OCI-LY3 (cell line): ENCODE results near the gene CASK.

Source experiments
- H2AFZ ChIP-seq: fragments of 200-600, 300-600 bp; shearing (Covaris generic); 2 replicates; pipeline ENCODE4 v1.6.0; 2014; ENCODE audit warnings: antibody characterized with exemption, low read depth, low read length
- H3K27ac ChIP-seq: fragments of 200-600, 300-600 bp; sonication (generic); 2 replicates; pipeline ENCODE4 v1.5.1; 2014; ENCODE audit warnings: mild to moderate bottlenecking, low read length, moderate library complexity, mixed read lengths
- H3K27me3 ChIP-seq: fragments of 200-600, 300-600 bp; sonication (generic); 2 replicates; pipeline ENCODE4 v1.6.1; 2014; ENCODE audit warnings: low read depth, low read length, mixed read lengths
- H3K36me3 ChIP-seq: fragments of 200-600, 300-600 bp; sonication (generic); replicated peaks from 2 replicates; pipeline ENCODE3; 2014; ENCODE audit warnings: low read depth, low read length, mixed read lengths
- H3K4me1 ChIP-seq: fragments of 300-600, 200-600 bp; sonication (generic); 2 replicates; pipeline ENCODE4 v1.6.1; 2014; ENCODE audit warnings: low read length, mixed read lengths
- H3K4me2 ChIP-seq: fragments of 200-600, 300-600 bp; sonication (generic); 2 replicates; pipeline ENCODE4 v1.6.1; 2014; ENCODE audit warnings: low read length, mixed read lengths
- H3K4me3 ChIP-seq: fragments of 300-600, 200-600 bp; sonication (generic); 2 replicates; pipeline ENCODE4 v1.5.1; 2014; ENCODE audit warnings: antibody characterized with exemption, mild to moderate bottlenecking, low read length, moderate library complexity
- H3K79me2 ChIP-seq: fragments of 300-600, 200-600 bp; shearing (Covaris generic); 2 replicates; pipeline ENCODE4 v1.6.1; 2014; ENCODE audit warnings: mild to moderate bottlenecking, low read length, mixed read lengths
- H3K9ac ChIP-seq: fragments of 300-600, 200-600 bp; shearing (Covaris generic); 2 replicates; pipeline ENCODE4 v1.6.0; 2014; ENCODE audit warnings: mild to moderate bottlenecking, low read length, moderate library complexity
- H3K9me3 ChIP-seq: fragments of 200-600, 300-600 bp; shearing (Covaris generic); 2 replicates; pipeline ENCODE4 v1.6.1; 2014; ENCODE audit warnings: low read length, mixed read lengths; ENCODE audit not compliant: insufficient read depth
- H4K20me1 ChIP-seq: fragments of 200-600, 300-600 bp; sonication (generic); 2 replicates; pipeline ENCODE4 v1.6.1; 2016; ENCODE audit warnings: low read length, mixed read lengths; ENCODE audit not compliant: insufficient read depth
- EZH2phosphoT487 ChIP-seq: fragments of 200-600 bp; shearing (Covaris generic); IDR thresholded peaks from 2 replicates; pipeline ENCODE4 v1.6.1; 2018; ENCODE audit warnings: antibody characterized with exemption, mixed run types, low read depth
- TF ChIP-seq, protein P1 (sequence below): fragments of 200-600, 300-600 bp; sonication (generic); IDR thresholded peaks from 2 replicates; pipeline ENCODE4 v1.5.1; 2014; ENCODE audit warnings: antibody characterized with exemption, low read length, low read depth

The CASK gene

GRCh38 chrX:41779030-41779564, 144.3 kb downstream of the CASK start:
- Histone ChIP-seq H3K27me3 (no peaks in the 10 kb centered on the region), H3K27ac (no peak overlapping the region), H3K9ac (no peak overlapping the region), H2AFZ (no peak overlapping the region), H3K79me2 (no peaks in the 10 kb centered on the region; the same call in 1 of the 2 replicates), H3K9me3 (no peaks in the 10 kb centered on the region), H3K4me1 (peaks cover 17% of the 10 kb centered on the region), H4K20me1 (no peaks in the 10 kb centered on the region), H3K4me2 (no peak overlapping the region), H3K4me3 (no peak overlapping the region), H3K36me3 (no peaks in the 10 kb centered on the region)
- TF ChIP-seq EZH2phosphoT487: no peak
- TF ChIP-seq, protein P1, sequence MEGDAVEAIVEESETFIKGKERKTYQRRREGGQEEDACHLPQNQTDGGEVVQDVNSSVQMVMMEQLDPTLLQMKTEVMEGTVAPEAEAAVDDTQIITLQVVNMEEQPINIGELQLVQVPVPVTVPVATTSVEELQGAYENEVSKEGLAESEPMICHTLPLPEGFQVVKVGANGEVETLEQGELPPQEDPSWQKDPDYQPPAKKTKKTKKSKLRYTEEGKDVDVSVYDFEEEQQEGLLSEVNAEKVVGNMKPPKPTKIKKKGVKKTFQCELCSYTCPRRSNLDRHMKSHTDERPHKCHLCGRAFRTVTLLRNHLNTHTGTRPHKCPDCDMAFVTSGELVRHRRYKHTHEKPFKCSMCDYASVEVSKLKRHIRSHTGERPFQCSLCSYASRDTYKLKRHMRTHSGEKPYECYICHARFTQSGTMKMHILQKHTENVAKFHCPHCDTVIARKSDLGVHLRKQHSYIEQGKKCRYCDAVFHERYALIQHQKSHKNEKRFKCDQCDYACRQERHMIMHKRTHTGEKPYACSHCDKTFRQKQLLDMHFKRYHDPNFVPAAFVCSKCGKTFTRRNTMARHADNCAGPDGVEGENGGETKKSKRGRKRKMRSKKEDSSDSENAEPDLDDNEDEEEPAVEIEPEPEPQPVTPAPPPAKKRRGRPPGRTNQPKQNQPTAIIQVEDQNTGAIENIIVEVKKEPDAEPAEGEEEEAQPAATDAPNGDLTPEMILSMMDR: no peak

DNA sequence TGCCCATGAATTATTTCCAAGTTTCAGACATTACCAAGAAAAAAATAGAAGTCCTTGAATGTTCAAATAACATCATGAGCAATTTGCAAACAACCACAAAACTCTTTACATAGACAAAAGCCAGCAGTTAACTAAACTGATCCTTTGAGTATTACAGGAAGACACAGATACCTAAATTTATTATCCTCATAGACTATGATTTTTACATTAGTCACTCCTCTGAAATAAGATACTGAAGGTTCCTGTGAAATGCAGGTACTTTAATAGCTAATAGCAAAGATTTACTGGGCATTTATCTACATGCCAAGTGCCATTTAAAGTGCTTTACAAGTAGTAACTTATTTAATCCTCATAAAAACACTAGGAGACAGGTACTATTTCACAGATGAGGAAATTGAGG, 161.7 kb downstream of the CASK start:
- H3K27ac ChIP-seq: no peak overlapping the region
- no peaks in the 10 kb centered on the region for H3K79me2 ChIP-seq
- H3K4me3 ChIP-seq: no peak overlapping the region
- peaks cover 10% of the 10 kb centered on the region; the same call in 1 of the 2 replicates for H4K20me1 ChIP-seq
- no peaks in the 10 kb centered on the region for H3K27me3 ChIP-seq
- no peaks in the 10 kb centered on the region for H3K9me3 ChIP-seq
- no peak overlapping the region for H3K4me2 ChIP-seq
- no peak overlapping the region for H2AFZ ChIP-seq
- no peaks in the 10 kb centered on the region for H3K4me1 ChIP-seq
- TF ChIP-seq EZH2phosphoT487: no peak
- TF ChIP-seq, protein P1: no peak
- no peaks in the 10 kb centered on the region for H3K36me3 ChIP-seq
- no peak overlapping the region for H3K9ac ChIP-seq

- no peak overlapping the region for H3K4me2 ChIP-seq
- H3K4me1 ChIP-seq: no peaks in the 10 kb centered on the region
Observed at GRCh38 chrX:41761169-41761568, 162.2 kb downstream of the CASK start.

DNA sequence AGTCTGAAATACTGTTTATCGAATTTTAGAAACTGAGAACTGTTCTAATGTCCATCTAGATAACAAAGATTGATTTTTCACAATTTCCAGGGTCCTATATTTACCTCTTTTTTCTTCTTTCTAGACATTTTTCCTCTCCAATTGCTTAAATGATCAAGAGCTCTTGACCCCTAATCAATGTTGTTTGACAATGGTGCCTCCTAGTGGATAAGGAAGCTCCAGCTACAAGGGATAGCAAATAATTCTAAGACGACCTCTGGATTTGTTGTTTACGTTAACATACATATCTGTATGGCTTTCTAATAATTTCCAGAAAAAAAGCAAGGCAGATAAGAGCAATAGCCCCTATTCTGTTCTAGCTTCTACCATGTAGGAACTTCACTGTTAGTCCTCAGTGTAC, 163.5 kb downstream of the CASK start:
- Histone ChIP-seq H3K79me2 (no peaks in the 10 kb centered on the region), H3K27me3 (no peaks in the 10 kb centered on the region), H4K20me1 (peaks cover 10% of the 10 kb centered on the region; the same call in 1 of the 2 replicates), H3K9ac (no peak overlapping the region), H3K36me3 (no peaks in the 10 kb centered on the region), H3K4me2 (no peak overlapping the region), H3K9me3 (no peaks in the 10 kb centered on the region), H3K4me1 (no peaks in the 10 kb centered on the region), H3K4me3 (no peak overlapping the region), H3K27ac (no peak overlapping the region), H2AFZ (no peak overlapping the region)
- no peak for TF ChIP-seq EZH2phosphoT487
- TF ChIP-seq, protein P1: peak; percentile 69

More at GRCh38 chrX:41761169-41761568, 162.2 kb downstream of the CASK start:
- no peak for TF ChIP-seq EZH2phosphoT487
- TF ChIP-seq, protein P1: no peak
- no peaks in the 10 kb centered on the region for H3K79me2 ChIP-seq
- H3K9ac ChIP-seq: no peak overlapping the region
- H3K9me3 ChIP-seq: no peaks in the 10 kb centered on the region
- no peak overlapping the region for H2AFZ ChIP-seq
- H3K27me3 ChIP-seq: no peaks in the 10 kb centered on the region
- H3K4me3 ChIP-seq: no peak overlapping the region
- H3K36me3 ChIP-seq: no peaks in the 10 kb centered on the region
- peaks cover 10% of the 10 kb centered on the region; the same call in 1 of the 2 replicates for H4K20me1 ChIP-seq
- no peak overlapping the region for H3K27ac ChIP-seq
